GM19193 (cell line): Measurements from ENCODE around the gene ARF6.

ENCODE experiments used
- POLR2A ChIP-seq: IDR thresholded peaks from 4 replicates; pipeline ENCODE4 v1.6.1; 2011; ENCODE audit not compliant: insufficient read depth, insufficient read length; ENCODE audit errors: extremely low read depth

Gene ARF6

DNA sequence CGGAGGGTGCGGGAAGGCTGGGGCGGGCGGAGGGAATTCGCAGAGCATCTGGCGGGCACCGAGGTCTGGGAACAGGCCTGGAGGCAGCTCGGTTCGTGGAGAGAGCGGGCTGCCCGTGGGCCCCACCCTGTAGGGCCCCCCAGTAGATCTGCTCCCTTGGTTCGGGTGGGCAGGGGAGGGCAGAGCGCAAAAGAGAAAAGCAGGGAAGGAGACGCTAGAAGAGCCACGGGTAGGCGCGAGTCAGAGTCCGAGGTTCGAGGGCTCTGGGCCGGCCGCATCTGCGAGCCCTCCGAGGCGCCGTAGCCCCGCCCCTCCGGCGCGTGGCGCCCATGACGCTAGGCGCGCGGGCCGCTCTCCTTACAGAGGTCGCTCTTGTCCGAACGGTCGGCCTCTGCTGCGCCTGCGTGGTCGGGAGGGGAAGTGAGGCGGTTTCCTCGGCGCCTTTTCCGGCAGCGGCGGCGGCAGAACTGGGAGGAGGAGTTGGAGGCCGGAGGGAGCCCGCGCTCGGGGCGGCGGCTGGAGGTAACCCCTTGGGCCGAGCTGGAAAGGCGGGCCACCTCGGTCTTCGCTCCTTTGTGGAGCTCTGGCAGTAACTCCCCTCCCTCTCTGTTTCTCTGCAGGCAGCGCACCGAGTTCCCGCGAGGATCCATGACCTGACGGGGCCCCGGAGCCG, at the start of gene ARF6:
ARF6 (plus strand) TSS at position 447 of the 673 bp plus-strand sequence. CDS start 655 bp downstream, outside the sequence.
- TF ChIP-seq POLR2A, result peak; percentile 91

DNA sequence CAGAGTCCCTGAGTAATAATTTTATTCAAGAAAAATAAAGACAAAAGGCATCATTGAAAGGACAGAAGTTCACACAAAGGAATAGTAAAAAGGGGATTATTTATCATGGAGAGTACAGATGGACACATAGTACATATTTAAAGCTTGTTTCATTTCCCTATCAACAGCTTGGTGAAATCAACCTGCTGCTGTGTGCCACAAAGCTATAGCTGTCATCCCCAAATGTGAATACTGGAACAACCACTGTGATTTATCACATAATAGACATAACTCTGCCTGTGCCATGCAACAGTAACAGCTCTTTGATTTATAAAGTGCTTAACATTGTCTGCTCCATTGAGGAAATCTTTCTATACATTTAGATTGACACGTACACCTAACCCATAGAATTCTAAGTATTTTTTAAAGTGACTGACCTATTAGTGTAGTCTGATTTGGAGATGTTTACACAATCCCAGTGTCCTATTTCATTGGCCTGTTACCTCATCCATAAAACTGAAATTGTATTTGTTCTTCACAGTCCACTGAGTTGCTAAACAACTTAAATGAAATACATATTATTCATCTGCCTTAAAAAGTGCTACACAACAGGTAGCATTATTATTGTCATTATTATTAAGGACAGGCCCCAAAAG, 43.6 kb upstream of the ARF6 start:
- no peak for TF ChIP-seq POLR2A

DNA sequence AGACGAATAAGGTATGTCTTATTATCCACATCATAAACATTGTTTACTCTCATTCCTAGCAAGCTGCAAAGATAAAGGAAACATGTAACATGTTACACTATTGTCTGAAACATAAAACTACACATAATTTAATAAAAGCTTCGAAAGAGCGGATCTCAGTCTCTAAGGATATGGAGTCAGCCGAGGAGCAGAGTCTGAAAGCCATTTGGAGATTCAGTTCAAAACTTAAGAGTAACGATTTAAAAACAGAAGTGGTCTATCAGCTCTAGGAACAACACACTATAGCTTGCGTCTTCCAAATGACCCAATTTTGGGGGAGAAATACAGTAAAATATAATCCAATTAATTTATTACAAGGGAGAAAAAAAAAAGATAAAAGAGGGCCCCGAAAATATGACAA, 41.1 kb upstream of the ARF6 start:
- no peak for TF ChIP-seq POLR2A

DNA sequence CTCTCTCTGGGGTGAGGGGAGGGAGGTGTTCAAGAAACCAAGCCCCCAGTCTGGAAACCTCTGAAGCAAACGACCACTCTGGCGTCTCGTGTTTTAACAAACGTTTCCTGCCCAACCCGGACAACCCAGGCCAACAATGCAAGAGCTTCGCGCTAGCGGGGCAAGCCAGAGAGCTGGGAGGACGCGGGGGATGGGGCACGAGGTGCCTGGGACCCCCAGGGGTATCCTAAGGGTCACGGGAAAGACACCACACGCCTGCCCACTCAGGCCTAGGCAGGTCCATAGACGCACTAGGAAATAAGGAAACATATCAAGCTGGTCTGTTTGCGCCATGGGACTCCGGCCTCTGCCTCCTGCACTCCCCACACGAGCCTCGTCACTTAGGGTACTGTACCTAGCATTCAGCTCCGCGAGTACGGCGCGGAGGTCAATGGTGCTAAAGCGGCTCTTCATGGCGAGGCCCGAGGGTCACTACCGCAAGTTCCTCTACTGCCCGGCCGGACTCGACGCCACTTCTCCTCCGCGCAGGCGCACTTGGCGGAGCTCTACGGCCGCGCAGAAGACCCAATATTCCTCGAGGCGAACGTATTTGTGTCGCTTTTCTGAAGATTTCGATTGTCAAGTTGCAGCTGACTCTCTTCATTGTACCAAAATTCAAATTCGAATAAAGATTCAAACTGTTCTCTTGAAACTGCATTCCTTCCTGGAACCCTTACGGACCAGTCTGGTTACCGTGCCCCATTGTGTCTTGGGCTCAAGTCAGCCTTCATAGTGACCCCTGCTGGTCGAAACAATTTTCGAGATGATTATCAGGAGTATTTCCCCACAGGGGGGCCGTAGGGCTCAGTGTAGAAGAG, 40.4 kb upstream of the ARF6 start, which contains the start of gene NEMF:
NEMF (minus strand) TSS at position 488 of the 857 bp plus-strand sequence; CDS start at position 453, 35 bp downstream.
- peak; percentile 87 for TF ChIP-seq POLR2A

DNA sequence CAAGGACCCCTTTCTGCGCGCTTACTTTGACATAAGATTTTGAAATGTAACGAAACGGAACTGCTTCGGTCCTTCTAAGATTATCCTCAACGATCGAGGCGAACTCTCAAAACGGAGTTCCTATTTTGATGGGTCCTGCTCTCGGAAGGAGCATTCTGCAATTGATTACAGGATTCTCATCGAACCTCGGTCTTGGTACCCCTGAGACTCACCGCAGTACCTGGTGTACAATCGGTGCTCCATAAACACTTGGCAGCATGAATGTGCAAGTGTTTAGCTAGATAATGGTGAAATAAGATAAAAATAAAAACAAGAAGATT, 39.8 kb upstream of the ARF6 start:
- no peak for TF ChIP-seq POLR2A

DNA sequence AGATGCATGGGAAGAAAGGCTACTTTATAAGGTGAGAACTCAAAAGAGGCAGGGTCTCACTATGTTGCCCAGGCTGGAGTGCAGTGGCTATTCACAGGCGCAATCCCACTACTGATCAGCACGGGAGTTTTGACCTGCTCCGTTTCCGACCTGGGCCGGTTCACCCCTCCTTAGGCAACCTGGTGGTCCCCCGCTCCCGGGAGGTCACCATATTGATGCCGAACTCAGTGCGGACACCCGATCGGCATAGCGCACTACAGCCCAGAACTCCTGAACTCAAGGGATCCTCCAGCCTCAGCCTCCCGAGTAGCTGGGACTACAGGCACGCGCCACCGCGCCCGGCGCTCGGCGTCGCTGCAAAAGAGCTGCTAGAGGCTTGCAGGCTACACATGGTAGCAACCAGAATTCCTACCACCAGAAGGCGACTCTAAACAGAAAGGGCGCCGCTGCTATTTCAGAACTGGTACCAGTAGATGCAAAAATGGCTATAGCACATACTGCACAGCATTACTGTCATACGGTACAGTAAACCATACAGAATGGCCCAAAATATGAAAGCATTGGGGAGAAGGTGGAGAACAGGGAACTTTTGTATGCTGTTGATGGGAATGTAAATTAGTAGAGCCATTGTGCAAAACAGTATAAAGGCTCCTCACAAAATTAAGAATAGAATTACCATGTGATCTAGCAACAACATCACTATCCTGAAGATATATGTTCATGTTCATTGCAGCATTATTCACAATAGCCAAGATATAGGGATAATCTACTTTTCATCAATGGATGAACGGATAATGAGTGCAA, 39.1 kb upstream of the ARF6 start:
- TF ChIP-seq POLR2A, result no peak

DNA sequence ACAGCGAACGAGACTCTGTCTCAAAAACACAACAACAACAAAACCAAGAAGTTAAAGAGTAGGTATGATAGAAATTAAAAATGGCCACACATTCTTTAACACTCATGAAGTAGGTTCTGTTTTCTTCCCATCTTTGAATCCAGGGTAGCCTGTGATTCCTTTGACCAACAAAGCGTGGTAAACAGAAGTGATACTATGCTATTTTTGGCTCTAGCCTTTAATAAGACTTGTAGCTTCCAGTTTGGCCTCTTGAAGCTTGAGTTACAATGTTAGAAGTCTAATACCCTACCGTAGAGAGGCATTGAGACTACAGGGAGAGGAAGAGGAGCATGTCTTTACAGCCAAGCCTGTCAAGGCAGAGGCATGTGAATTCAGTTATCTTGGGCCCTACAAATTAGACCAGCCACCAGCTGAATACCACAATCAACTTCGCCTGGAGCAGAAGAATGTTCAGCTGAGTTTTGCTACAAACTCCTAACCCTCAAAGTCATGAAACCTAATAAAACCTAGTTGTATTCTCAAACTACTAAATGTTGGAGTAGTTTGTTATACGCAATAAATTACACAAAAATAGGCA, 35.4 kb upstream of the ARF6 start:
- no peak for TF ChIP-seq POLR2A

DNA sequence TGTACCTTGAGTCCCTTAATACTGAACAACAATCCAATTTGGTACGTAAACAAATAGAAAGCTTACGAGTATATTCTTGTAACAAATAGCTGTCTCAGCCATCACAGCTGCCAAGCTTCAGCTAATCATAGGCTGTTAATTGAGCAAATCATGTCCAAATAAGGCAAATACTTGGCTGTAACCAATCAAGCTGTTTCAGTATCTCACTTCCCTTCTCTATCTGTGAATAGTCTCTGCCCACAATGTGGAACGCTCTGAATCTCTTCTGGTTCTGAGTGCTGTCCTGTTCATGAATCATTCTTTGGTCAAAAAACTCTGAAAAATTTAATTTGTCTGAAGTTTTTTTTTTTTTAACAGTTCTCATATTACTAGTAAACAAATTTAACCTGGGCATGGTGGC, 34.5 kb upstream of the ARF6 start:
- no peak for TF ChIP-seq POLR2A

DNA sequence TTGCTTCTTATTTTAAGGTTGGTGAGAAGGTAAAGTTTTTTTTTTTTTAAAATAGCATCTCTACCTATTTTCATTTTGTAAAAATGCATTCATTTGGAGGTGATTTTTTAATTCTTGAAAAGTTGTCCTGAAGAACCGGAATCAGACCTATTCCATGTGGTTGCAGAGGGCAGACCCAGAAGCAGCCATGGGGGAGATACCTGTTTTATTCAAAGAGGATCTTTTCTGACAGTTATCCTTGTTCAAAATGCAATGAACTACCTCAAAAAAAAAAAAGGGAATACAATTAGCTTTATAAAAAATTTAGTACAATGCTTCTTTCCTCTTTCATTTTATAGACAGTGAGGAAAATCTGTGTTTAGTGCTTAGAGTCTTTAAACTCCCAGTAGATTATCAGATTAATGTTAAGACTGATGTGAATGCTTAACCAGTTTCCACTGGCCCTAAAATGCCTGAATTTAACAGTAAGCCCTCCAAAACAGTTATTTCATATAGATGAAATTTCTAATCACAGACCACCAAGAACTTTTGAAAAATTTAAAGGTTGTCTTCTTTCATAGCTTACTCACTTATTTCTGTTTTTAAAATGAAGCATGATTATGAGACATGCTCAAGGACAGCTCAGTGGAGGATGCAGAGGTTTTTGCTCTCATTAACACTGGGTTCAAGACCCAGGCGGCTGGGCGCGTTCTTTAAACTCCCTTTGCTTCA, 31.7 kb upstream of the ARF6 start:
- no peak for TF ChIP-seq POLR2A

DNA sequence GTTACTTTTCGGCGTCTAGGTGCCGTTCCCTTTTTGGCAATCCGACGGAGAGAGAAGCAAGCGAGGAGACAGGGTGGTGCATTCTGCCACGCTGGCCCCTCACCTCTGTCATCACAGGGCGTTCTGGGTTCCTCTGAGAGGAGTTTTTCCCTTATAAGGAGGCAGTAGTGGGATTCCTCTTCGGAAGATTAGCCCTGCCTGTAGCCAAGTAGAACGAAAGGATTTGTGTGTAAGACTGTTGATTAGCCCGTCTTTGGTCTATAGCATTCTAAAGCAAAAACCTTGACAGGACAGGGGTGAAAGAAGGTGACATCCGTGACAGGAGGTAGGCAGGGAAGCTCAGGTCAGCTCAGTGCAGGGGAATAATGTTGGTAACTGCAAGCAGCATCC, 31.2 kb upstream of the ARF6 start:
- peak; percentile 52 for TF ChIP-seq POLR2A

DNA sequence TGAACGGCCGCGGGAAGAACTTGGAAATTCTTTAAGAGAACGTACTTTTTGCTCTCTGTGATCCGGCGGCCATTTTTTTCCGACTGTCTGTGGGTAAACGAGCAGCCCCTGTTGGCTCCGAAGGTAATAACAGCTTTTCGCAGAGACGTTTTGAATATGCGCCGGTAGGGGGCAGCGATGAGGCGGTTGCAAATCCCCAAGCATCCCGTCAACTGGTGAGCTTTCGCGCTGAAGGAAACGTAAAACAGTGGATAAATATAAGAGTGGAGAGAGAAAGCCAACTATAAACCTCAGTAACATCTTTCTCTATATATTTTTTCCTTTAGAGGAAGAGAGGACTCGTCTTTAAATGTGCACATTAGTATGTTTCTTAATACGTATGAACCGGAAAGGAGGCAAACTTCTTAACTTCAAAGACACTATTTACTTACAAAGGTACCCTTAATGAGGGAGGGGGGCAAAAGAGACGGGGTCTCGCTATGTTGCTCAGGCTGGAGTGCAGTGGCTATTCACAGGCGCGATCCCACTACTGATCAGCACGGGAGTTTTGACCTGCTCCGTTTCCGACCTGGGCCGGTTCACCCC, 30.7 kb upstream of the ARF6 start:
- no peak for TF ChIP-seq POLR2A

DNA sequence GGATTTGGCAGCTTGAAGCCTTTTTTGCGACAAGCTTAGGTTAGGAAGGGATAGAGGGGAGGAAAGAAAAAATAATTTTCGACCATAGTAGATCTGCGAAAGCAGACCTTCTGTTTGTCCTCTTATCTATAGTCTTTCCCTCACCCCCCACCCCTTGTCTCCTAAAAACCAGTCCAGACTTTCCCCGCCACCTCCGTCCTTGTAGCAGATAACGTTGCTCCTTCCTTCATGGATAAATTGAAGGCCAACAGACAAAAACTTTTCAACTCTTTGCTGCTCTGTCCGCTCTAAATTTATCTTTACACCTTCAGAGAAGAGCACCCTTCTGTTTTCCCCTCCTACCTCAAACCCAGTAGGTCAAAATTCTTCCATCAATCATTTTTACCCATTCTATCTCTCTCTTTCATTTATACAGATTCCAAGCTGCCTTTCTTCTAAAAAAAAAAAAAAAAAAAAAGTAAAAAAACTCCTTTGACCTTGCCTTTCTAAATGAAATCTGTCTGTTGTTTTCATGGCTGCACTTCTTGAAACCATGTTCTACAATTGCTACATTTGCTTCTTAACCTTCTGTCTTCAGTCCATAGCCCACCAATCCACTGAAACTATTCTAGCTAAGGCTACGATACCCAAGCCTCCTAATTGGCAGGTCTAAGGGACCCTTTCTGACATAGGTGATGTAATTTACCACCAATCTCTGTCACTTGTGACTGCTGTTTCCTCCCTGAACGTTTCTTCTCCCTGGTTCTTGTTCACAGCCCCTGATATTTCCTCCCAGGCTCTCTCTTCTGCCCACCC, 29.2 kb upstream of the ARF6 start:
- no peak for TF ChIP-seq POLR2A

DNA sequence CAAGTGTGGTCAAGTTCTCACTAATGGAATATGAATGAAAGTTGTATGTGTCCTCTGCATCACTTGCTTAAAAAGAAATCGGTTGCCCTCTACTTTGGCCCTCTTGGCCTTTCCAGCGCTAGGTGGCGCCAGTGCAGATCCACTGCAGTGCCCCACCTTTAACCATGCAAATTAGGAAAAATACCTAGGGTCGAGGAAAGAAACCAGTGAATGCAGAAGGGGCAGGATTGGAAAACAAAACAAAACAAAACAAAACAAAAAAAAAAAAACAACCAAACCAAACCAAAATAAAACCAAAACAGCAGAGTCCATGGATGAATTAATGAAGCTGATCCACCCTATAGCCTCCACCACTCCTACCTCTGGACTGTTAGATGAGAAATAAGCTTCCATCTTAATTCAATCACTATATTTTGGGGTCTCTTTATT, 27.4 kb upstream of the ARF6 start:
- TF ChIP-seq POLR2A, result no peak
